Left lobe of liver (tissue), 2 donors: ENCODE data around the gene SNURF. TPM values are rescaled to one million over a fixed set of nuclear protein-coding genes. Genes with fewer than 3 reads are reported as not detected.
A peak's percentile ranks its signal among the peaks of the same experiment; 100 is the strongest.
"Not testable (repeated sequence)": the region's sequence is repeated elsewhere in the genome, so short reads cannot be mapped to it uniquely, and the experiment has no call there.

Experiments
- ATAC-seq: fragments of 200-7000 bp; cut with Tn5 transposase; one replicate; pipeline ENCODE4 v1.9.1; 2020; ENCODE audit warnings: mild to moderate bottlenecking, moderate library complexity
- DNase-seq: peaks from one replicate; pipeline ENCODE4 v3.0.0-alpha.2; 2020; ENCODE audit warnings: low spot score
- total RNA-seq: library from RNA; stranded (reverse); gene quantifications from one replicate; pipeline ENCODE4 v1.2.1, GENCODE V29; 2021
- donor health status: DM: no; HTN: no; CAD: no; lungs with moderate emphysema.
- donor health status: DM: no; HTN: yes; CAD: no.

SNURF gene
- total RNA-seq, result 0.83 TPM

- ATAC-seq (peak; percentile 87), DNase-seq (peak; percentile 79)
These were observed at the start of gene SNURF, which contains the start of gene SNRPN for GRCh38 chr15:24954783-24955530. Gene SNURF (plus strand): TSS chr15:24954987. CDS start chr15:24955049, 62 bp downstream. Gene SNRPN (plus strand): TSS chr15:24954987. CDS start chr15:24974454, 19,467 bp downstream.

GRCh38 chr15:24916305-24917009 is 38.3 kb upstream of the SNURF start:
- no peak for ATAC-seq

GRCh38 chr15:24917431-24917830 is 37.4 kb upstream of the SNURF start:
- ATAC-seq (no peak), DNase-seq (no peak)

More at GRCh38 chr15:24916305-24917009, 38.3 kb upstream of the SNURF start:
- no peak for DNase-seq

GRCh38 chr15:24919446-24919845 is 35.3 kb upstream of the SNURF start:
- no peak for ATAC-seq
- DNase-seq, result no peak

- not testable (repeated sequence) for ATAC-seq, DNase-seq
These were observed 32.0 kb upstream of the SNURF start for GRCh38 chr15:24922781-24923180.

- no peak for ATAC-seq
- DNase-seq, result no peak
These were observed 30.6 kb upstream of the SNURF start for GRCh38 chr15:24924153-24924552.

GRCh38 chr15:24924621-24925020 is 30.2 kb upstream of the SNURF start:
- DNase-seq, result no peak
- ATAC-seq, result no peak

- not testable (repeated sequence) for ATAC-seq, DNase-seq
These were observed 22.7 kb upstream of the SNURF start for GRCh38 chr15:24931874-24932732.

GRCh38 chr15:24933716-24934115 is 21.1 kb upstream of the SNURF start:
- no peak for ATAC-seq
- no peak for DNase-seq

GRCh38 chr15:24938224-24938623 is 16.6 kb upstream of the SNURF start:
- not testable (repeated sequence) for ATAC-seq, DNase-seq

- DNase-seq (no peak), ATAC-seq (no peak)
These were observed 14.6 kb upstream of the SNURF start for GRCh38 chr15:24940236-24940635.

GRCh38 chr15:24943361-24943760 is 11.4 kb upstream of the SNURF start:
- DNase-seq, result no peak

GRCh38 chr15:24944954-24945353 is 9.8 kb upstream of the SNURF start:
- no peak for ATAC-seq
- DNase-seq, result no peak

More at GRCh38 chr15:24943361-24943760, 11.4 kb upstream of the SNURF start:
- no peak for ATAC-seq

- ATAC-seq, result no peak
- DNase-seq, result no peak
These were observed 9.1 kb upstream of the SNURF start for GRCh38 chr15:24945711-24946110.

GRCh38 chr15:24948495-24948894 is 6.3 kb upstream of the SNURF start:
- DNase-seq (no peak), ATAC-seq (no peak)

- DNase-seq, result peak; percentile 46
- ATAC-seq, result peak; percentile 31
These were observed 739 bp downstream of the SNURF start for GRCh38 chr15:24955531-24955921.

GRCh38 chr15:24956111-24956838 is 1.5 kb downstream of the SNURF start:
- peak; percentile 78 for ATAC-seq
- DNase-seq, result peak; percentile 68

- DNase-seq (no peak), ATAC-seq (no peak)
These were observed 2.9 kb downstream of the SNURF start for GRCh38 chr15:24957691-24958090.

- ATAC-seq, result peak; percentile 71
- no peak for DNase-seq
These were observed 7.2 kb downstream of the SNURF start for GRCh38 chr15:24961967-24962366.

GRCh38 chr15:24962880-24963279 is 8.1 kb downstream of the SNURF start:
- ATAC-seq, result no peak
- DNase-seq, result no peak
